NCI-H510A treated with DMSO at 0.1 percent for 48 hours (cell line): ENCODE measurements around the gene ABCC9.

ENCODE experiments used
- DNase-seq: peaks from one replicate; lab custom pipeline; 2025; lab: John Stamatoyannopoulos, UW

Gene ABCC9

GRCh38 chr12:21940549-21941505, at the start of gene ABCC9:
Gene ABCC9, minus strand, starts transcription at chr12:21941426. Its CDS starts 4,752 bp downstream, at chr12:21936674.
- DNase-seq, result no peak

- peak; percentile 15 for DNase-seq
Observed at GRCh38 chr12:21989819-21990412, 48.7 kb upstream of the ABCC9 start.

DNA sequence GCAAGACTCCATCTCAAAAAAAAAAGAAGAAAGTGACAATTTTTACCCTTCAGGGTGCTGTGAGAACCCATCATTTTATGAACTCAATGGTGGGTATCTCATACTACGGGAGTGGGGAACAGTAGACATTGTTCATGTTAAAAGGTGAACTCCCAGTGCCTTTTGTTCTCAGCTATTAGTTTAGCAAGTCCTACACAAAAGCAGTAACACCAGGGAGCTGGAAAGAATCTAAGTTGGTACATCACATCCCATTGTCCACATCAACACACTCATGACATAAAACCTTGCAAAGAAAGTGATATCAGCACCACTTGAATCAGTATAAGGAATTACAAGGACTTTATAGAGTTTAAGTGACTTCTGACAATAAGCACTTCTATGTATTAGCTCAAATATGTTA, 47.4 kb upstream of the ABCC9 start:
- no peak for DNase-seq

DNA sequence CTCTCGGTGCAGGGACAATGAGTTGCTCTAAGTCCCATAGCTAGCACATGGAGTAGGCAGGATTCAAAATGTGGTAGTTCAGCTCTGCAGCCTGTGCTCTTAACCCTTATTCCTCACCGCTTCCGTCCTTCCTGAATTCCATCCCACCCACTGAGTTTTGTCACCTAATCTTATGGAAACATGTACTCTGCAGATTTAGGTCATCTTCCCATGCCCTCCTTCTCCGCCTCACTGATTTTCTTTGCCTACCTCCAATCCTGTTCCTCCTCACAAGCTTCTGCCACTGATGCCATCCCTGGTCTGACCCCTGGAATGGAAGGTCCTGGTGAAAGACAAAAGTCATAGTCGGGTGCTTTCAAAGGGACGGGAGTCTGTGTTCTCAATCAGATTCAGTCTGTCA, 46.5 kb upstream of the ABCC9 start:
- DNase-seq, result no peak

- DNase-seq, result no peak
Observed at GRCh38 chr12:21985155-21985554, 43.9 kb upstream of the ABCC9 start.

DNA sequence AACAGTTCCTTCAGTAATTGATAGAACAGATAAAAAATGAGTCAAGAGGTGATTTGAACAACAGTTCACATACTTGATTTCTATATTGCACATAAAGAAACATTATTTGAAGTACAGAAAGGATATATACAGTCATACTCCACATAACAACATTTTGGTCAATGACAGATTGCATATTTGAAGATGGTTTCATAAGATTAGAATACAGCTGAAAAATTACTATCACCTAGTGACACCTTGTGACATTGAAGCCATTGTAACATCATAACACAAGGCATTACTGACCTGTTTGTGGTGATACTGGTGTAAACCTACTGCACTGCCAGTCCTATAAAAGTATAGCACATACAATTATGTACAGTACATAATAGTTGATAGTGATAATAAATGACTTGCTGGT, 43.1 kb upstream of the ABCC9 start:
- no peak for DNase-seq

GRCh38 chr12:21983095-21983494, 41.9 kb upstream of the ABCC9 start:
- no peak for DNase-seq

DNA sequence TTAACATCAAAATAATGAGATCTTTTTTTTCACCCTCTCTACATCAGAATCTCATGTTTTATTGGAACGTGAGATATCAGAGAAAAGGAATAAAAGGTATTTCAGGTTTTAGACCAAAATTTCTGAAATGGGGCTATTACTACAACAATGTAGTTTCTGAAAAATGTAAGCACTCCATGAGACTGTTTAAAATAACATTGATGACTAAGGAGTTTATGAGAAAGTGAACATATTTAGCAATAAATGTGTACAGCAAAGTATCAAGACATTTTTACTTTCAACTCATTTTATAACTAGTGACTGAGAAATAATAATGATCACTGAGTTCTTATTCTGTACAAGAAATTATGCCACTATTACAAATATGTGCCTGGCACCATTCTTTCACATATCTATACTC, 39.3 kb upstream of the ABCC9 start:
- no peak for DNase-seq

DNA sequence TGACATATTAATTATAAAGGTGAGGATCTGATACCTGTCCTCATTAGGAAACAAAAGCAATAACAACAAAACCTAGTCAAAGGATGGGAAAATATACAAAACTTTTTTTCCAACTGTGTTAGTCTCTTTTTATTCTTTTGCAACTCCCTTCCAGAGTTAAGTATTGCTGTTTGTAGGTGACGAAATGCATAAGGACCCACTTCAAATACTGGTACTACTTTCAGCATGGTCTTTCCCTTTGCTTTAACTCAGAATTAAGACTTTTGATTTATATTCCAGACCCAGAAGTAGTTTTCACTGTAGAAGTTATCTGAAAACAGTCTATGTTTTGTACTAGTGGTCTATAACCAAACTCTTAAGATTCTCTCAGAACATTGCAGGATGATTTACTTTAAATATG, 34.1 kb upstream of the ABCC9 start:
- no peak for DNase-seq

DNA sequence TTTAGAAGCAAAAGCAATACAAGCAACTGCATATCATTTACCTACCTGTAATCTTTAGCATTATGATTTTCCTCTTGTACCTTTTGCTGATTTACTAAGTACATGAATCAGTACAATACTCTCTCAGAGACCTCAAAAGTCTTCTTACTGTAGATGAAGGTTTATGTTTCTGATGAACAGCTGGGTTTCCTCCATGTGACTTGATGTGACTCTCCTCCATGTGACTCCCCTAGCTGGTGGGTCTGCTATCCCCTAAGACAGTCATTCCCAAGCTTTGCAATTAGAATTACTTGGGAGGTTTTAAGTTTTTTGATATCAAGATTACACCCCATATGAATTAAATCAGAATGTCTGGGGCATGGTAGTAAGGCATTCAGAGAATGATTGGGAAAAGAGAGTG, 32.0 kb upstream of the ABCC9 start:
- DNase-seq, result no peak

GRCh38 chr12:21972055-21972454, 30.8 kb upstream of the ABCC9 start:
- no peak for DNase-seq

GRCh38 chr12:21971344-21971743, 30.1 kb upstream of the ABCC9 start:
- no peak for DNase-seq

- DNase-seq, result no peak
Observed at GRCh38 chr12:21962821-21963220, 21.6 kb upstream of the ABCC9 start.

- no peak for DNase-seq
Observed at GRCh38 chr12:21962236-21962635, 21.0 kb upstream of the ABCC9 start.

DNA sequence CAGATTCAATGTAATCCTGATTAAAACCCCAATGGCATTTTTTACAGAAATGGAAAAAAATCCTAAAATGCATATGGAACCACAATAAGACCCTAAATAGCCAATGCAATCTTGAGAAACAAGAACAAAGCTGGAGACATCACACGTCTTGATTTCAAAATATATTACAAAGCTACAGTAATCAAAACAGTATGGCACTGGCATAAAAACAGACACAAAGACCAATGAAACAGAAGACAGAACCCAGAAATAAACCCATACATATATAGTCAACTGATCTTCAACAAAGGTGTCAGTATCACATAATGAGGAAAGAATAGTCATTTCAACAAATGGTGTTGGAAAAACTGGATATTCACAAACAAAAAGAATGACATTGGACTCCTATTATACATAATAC, 9.4 kb upstream of the ABCC9 start:
- no peak for DNase-seq

- no peak for DNase-seq
Observed at GRCh38 chr12:21949036-21949435, 7.8 kb upstream of the ABCC9 start.

DNA sequence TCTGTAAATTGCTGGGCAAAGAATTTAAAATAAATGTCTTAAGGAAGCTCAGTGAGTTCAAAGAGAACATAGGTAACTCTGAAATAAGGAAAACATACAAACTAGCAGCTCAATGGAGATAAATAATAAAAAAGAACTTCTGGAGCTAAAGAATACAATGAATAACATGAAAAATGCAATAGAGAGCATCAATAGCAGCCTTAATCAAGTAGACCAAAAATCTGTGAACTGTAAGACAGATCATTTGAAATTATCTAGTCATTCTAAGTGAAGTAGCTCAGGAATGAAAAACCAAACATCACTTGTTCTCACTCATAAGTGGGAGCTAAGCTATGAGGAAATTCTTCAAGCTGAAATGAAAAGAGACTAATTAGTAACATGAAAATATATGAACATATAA, 5.8 kb upstream of the ABCC9 start:
- no peak for DNase-seq

DNA sequence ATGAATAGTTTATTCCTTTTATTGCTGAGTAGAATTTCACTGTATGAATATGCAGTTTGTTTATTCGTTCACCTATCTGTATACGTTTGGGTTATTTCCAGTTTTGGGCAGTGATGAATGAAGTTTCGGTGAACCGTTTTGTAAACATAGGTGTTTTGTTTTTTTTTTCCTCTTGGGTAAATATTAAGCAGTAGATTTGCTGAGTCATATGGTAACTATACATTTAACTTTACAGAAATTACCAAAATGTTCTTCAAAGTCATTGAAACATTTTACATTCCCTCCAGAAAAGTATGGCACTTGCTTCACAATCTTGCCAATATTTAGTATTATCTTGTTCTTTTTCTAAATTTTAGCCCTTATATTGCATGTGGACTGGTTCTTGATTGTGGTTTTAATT, 3.8 kb upstream of the ABCC9 start:
- DNase-seq, result no peak

- no peak for DNase-seq
Observed at GRCh38 chr12:21942377-21942703, 1.1 kb upstream of the ABCC9 start.

GRCh38 chr12:21941506-21942376, 515 bp upstream of the ABCC9 start:
- DNase-seq, result no peak

- no peak for DNase-seq
Observed at GRCh38 chr12:21939435-21939834, 1.8 kb downstream of the ABCC9 start.

DNA sequence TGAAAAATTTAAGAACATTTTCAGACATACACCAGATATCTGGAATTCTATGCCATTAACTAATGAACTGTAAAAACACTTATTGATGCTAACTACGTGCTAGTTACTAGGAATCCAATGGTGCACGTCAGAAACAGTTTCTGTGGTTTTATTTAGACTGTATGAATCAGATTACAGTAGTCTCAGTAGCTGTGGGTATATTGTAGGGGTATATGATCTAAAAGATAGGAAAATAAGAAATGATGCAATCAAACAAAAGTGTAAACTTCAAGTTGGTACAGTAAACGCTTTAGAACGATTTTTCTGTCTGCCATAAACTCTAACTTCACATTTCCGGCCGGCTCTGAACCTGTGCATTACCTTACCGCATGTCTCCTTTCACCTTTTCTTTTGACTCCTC, 2.3 kb downstream of the ABCC9 start:
- no peak for DNase-seq

GRCh38 chr12:21934173-21934572, 7.1 kb downstream of the ABCC9 start:
- DNase-seq, result no peak
